Measurements from ENCODE around the gene CLMN.
"Not testable (repeated sequence)": the region's sequence is repeated elsewhere in the genome, so short reads cannot be mapped to it uniquely, and the experiment has no call there.

The CLMN gene

GRCh38 chr14:95210699-95211098 is 109.0 kb downstream of the CLMN start:
- DNase-seq, result no peak

- DNase-seq, result no peak
Observed at GRCh38 chr14:95208598-95208997, 111.1 kb downstream of the CLMN start.

GRCh38 chr14:95207475-95208233 is 112.1 kb downstream of the CLMN start:
- DNase-seq, result no peak

- DNase-seq, result no peak
Observed at GRCh38 chr14:95206534-95206933, 113.2 kb downstream of the CLMN start.

- DNase-seq, result no peak
Observed at GRCh38 chr14:95204705-95205104, 115.0 kb downstream of the CLMN start.

GRCh38 chr14:95201745-95202144 is 118.0 kb downstream of the CLMN start:
- not testable (repeated sequence) for DNase-seq

- peak; percentile 29 for DNase-seq
Observed at GRCh38 chr14:95200404-95200803, 119.3 kb downstream of the CLMN start.

GRCh38 chr14:95199298-95199983 is 120.3 kb downstream of the CLMN start:
- DNase-seq, result no peak

- DNase-seq, result no peak
Observed at GRCh38 chr14:95198320-95198719, 121.4 kb downstream of the CLMN start.

GRCh38 chr14:95197551-95197950 is 122.2 kb downstream of the CLMN start:
- DNase-seq, result no peak

- no peak for DNase-seq
Observed at GRCh38 chr14:95196826-95197545, 122.7 kb downstream of the CLMN start.

- no peak for DNase-seq
Observed at GRCh38 chr14:95196268-95196667, 123.4 kb downstream of the CLMN start.

GRCh38 chr14:95195031-95195430 is 124.7 kb downstream of the CLMN start:
- DNase-seq, result no peak

- DNase-seq, result no peak
Observed at GRCh38 chr14:95193081-95193480, 126.6 kb downstream of the CLMN start.

GRCh38 chr14:95192311-95192710 is 127.4 kb downstream of the CLMN start:
- no peak for DNase-seq

- no peak for DNase-seq
Observed at GRCh38 chr14:95191445-95192199, 128.1 kb downstream of the CLMN start.

- no peak for DNase-seq
Observed at GRCh38 chr14:95190857-95191256, 128.9 kb downstream of the CLMN start.

- DNase-seq, result no peak
Observed at GRCh38 chr14:95190346-95190840, 129.3 kb downstream of the CLMN start.

- DNase-seq, result no peak
Observed at GRCh38 chr14:95189367-95190132, 130.2 kb downstream of the CLMN start.

- no peak for DNase-seq
Observed at GRCh38 chr14:95188380-95188779, 131.3 kb downstream of the CLMN start.

GRCh38 chr14:95185767-95186392 is 133.8 kb downstream of the CLMN start:
- no peak for DNase-seq

All from NCI-H2171 (cell line).